HG03159 (cell line): ENCODE results near the gene DRAXIN.

Experiments used
- ATAC-seq: cut with Tn5 transposase; IDR thresholded peaks from one replicate; pipeline ENCODE4 v1.9.1; 2021; ENCODE audit warnings: mild to moderate bottlenecking, moderate library complexity; ENCODE audit not compliant: unreplicated experiment

Gene DRAXIN

DNA sequence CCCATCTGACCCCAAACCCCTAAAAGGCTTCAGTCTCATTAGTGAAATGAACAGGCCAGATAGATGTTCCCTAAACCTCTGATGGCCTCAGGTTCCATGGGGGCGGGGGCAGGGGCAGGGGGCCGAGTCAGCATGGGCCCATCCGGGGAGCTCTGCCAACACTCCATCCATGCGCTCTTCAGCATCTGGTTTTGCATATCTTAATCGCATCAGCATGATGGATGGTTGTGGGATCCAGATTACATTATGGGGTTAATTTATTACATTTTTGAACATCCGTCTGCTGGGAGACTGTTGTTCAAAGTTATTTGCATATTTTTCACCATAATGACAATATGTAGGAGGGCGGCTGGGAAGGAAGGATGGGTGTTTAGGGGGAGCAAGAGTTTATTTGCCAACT, 7.4 kb upstream of the DRAXIN start:
- ATAC-seq = no peak

DNA sequence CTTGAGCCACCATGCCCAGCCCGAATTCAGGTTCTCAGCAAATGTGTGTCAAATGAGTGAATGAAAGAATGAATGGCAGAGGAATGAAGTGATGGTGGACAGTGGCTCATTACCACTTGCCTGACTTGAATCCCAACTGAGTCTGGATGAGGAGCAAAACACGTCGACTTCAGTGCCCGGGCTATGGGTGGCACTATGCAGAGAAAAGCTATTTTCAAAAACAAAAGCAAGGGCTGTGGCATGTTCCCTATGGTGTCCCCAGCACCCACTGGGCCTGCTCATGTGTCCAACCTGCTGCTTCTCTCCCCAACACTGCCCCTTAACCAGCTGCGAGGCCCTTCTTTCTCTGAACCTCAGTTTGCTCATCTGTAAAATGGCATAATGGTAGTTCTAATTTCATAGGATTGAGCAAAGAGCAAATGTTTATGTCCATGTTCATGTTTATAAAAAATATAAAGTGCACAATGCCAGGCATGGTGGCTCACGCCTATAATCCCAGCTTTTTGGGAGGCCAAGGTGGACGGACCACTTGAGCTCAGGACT, 6.2 kb upstream of the DRAXIN start:
- ATAC-seq = no peak

DNA sequence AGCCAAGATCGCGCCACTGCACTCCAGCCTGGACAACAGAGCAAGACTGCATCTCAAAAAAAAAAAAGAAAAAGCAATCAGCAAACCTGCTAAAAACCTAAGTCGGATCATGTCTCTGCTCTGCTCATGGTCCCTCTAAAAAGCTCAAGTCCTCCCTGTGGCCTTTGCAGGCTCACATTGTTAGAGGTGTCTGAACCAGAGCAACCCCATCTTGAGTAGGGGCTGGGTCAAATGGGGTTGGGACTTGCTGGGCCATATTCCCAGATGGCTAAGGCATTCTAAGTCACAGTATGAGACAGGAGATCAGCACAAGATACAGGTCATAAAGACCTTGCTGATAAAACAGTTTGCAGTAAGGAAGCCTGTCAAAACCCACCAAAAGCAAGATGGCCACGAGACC, 3.0 kb upstream of the DRAXIN start:
- no peak for ATAC-seq

DNA sequence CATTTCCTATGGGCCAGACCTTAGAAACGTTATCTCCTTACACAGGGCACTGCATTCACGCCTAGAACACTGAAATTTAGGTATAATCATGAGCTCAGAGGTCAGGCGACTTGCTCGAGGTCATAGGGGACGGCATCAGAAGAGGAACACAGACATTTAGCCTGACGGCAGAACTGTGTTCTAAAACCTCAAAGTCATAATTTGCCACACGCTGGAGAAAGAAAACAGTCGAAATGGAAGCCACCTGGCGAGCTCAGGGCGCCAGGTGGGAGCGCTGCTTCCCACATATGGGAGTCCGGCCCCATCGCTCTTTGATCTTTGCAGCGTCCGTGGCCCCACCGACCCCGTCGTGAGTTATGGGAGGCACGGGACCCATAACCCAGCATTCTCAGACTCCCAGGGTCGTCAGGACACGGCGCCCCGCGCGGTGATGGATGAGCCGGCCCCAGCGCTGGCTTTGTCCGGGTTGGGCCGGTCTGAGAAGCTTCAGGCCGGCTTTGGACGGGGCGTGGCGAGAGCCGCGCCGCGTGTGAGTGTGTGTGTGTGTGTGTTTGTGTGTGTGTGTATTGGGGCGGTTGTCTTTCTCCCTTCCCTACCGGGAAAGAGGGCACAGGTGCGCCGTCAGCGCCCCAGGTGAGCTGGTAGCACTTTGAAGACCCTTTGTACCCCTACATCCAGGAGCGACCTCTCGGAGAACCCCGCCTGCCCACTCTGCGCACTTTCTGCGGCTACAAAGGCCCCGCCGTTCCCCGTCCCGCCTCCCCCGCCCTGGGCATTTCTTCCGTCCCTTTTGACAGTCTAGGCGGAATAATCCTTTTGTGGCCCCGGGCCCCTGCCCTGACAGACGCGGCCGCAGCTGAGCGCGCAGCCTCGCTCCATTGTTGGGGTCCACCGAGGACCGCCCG, 861 bp upstream of the DRAXIN start:
- no peak for ATAC-seq

DNA sequence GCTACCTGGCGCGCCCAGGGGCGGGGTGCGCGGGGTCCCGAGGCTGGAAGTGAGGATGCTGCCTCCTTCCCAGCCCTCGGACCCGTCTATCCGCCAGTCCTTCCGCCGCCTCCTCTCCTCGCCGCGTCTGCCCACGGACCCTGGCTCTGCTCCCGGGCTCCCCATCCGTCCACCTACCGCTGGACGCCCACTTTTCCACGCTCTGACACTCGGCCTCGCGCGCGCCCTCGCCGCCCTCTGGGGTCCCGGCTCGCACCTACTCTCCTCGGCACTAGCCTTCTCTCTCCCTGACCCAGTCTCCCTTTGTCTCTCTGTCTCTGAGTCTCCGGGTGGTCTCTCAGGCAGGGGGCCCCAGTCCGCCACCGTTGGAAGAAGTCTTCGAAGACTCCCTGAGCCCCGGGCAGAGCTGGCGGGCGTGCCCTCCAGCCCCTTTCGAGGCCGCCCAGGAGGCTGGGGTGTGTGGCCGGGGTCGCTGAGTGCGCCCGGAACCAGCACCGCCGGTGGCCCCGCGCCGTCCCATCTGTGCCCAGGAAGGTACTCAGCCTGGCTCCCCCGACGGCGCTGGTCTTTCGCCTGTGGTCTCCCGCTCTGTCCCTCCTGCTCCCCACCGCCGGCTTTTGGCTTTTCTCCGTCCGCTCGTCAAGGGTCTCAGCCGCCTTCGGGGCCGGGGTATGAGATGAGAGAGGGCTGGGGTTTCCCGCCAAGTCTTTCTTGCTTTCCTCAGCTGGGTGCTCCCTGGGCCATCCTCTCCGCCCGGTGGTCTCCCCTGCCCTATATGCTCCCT, 610 bp downstream of the DRAXIN start:
- no peak for ATAC-seq

DNA sequence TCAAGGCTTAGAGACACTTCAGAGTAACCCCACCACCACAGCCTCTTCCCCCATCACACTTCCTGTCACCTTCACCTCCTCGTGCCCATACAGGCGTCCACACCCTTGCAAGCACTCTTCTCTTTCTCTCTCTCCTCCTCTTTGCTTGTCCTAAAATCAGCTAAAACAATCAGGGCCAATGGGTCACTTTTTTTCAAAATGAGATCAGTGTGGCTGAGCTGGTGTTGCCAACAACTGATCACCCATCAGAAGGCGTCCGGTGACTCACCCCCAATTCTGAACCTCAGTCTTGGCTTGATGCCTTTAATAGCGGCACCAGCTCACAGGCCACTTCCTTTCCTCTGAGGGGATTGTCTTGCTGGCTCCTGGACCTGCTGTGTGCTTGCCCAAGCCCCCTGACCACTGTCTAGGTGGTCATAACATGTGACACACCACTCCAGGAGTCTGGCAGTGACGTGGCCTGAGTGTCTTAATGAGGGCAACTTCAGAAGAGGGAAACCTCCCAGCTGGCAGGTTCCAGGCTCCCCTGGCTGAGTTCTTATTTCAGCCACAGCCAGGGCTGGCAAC, 1.6 kb downstream of the DRAXIN start:
- ATAC-seq = no peak

DNA sequence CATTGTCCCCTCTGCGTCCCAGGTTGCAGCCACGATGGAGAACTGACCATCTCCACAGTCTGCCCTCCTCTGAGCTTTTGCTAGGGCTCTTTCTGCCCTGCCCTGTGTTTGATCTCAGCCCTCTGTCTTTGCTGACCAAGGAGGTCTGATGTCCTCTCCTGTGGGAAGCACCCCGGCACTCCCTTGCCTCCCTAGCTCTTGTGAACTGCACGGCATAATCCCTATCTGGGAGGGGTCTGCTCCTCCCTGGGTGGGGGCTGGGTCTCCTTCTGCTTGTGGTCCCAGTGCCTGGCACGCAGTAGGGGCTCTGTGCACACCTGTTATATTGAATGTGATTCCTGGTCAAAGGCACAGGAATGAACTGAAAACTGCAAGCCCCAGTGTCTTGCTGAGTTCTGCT, 2.4 kb downstream of the DRAXIN start:
- ATAC-seq = no peak

DNA sequence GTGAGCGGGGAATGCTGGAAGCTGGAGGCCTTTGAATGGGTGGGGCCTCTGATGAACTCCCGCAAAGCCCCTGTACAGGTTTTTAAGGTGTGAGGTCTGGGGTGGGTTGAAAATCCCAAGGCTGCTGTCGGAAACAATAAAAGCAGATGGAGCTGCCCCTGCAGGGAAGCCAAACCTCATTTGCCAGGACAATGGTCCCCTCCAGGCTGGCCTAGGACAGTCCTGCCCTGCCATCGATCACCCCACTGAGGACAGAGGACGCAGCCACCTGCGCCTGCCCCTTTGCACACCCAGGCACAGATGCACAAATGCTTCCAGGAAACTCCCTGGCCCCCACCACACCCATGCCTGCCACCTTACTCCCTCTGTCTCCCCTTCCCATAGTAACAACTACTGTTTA, 4.4 kb downstream of the DRAXIN start:
- ATAC-seq = no peak

DNA sequence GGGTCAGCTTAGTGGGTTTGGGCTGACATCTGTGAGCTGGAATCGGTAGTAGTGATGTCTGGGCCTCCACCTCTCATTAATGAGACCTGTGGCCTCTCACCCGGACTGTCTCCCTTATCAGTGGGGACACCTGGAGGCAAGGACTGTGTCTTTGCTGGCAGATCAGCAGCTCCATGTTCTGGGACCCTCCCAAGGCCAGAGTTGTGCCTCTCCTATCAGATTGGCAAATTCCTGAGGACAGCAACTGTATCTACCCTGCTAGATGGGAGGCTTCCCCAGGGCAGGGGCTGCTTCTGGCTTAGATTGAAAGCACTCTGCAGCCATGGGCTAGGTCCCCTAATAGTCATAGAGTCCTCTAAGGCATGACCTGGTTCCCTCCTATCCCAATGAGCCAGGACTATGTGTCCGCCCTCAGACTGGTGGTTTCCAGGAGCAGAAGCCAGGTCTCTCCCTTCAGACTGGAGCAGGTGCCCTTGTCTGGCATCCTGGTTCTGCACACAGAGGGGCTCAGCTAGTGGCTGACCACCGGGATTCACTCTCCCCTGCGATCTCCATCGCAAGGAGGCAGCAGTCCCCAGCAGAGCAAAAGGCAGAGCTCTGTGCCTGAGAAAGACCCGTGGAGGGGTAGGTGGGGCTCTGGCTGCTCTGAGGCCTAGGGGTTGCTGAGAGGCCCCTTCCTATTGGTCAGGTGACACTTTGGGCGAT, 5.8 kb downstream of the DRAXIN start:
- no peak for ATAC-seq

DNA sequence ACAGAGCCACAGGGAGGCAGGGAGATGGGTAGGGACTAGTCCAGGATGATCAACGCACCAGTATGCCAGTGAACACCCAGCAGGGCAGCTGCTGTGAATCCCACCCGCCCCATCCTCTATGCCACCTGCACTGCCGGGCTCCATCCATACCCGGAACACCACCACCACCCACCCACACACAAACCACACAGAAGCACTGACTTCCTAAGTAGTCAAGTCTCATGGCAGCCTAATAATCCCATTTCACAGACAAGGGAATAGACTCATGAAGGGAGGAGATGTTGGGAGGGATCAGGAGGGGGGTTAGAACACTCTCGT, 6.3 kb downstream of the DRAXIN start:
- ATAC-seq = no peak

DNA sequence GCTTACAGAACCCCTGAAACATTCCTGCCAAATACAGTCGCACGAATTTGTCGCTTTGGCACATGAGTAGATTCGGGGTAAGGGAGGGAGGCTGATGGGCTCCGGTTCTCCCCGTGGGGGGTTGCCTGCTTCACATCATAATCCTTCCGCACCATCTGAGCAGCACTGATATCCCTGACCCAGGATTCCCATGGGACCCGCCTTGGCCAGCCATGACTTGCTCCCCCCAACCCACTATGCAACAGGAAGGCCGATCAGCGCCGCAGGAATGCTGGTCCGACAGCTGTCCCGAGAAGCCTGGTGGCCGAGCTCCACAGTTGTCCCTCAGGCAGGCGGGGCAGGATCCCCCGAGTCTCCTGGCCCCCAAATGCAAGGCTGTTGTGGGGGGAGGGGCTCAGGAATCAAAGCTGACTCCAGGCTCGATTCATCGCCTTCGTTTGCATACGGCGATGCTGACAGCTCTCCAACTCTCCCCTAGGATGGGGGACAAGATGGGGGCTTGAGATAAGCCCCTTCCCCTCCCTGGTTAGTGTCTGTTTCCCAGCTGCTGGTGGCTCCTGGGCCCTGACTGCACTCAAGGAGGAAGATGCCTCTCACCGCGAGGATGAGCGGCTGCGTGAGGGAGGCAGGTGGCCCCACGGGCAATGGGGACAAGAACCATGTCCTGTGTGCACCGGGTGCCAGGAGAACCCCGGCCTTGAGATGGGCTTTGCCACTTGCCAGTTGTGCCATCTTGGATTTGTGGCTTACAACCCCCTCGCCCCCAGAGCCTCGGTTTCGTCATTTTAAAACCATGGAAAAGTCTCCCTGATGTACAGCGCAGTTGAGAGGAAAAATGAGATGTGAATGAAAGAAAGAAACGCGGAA, 9.3 kb downstream of the DRAXIN start:
- no peak for ATAC-seq

DNA sequence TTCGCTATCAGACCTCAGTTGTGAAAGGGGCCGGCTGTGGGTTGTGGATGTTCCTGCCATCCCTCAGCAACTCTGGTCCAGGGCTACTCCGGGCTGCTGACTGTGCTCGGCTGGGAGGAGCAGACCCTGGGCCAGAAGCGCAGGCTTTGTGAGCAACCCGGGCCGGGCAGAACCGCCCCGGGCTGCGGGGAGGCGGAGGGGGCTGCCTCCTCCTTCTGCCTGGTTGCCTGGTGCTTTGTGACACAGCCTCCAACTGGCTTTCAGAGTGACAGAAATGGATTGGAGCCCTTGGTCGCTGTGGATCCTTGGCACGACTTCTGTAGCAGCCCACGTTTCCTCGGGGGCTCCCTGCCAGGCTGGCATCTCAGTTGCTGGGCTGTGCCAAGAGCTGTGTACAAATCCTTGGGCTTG, 10.0 kb downstream of the DRAXIN start:
- no peak for ATAC-seq

DNA sequence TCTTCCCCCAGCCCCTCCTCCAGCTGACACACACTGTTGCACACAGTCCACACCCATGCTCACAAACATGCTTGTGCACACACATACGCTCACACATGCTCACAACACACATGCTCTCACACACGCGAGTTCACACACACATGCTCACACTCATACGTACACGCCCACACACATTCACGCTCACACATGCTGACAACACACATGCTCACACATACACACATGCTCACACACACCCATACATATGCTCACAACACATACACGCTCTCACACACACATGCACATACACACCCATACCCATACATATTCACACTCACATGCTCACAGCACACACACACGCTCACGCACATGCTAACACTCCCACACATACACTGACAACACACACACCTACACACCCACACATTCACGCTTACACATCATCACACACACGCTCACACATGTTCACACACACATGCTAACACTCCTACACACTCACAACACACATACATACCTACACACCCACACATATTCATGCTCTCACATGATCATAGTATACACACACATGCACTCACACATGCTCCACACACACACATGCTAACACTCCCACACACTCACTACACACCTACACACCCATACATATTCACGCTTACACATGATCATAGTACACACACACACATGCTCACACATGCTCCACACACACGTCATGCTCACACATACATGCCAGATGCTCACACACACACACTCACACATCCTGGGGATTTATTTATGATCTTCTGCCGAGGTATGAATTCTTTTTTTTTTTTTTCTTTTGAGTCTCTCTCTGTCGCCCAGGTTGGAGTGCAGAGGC, 10.7 kb downstream of the DRAXIN start:
- ATAC-seq = no peak

DNA sequence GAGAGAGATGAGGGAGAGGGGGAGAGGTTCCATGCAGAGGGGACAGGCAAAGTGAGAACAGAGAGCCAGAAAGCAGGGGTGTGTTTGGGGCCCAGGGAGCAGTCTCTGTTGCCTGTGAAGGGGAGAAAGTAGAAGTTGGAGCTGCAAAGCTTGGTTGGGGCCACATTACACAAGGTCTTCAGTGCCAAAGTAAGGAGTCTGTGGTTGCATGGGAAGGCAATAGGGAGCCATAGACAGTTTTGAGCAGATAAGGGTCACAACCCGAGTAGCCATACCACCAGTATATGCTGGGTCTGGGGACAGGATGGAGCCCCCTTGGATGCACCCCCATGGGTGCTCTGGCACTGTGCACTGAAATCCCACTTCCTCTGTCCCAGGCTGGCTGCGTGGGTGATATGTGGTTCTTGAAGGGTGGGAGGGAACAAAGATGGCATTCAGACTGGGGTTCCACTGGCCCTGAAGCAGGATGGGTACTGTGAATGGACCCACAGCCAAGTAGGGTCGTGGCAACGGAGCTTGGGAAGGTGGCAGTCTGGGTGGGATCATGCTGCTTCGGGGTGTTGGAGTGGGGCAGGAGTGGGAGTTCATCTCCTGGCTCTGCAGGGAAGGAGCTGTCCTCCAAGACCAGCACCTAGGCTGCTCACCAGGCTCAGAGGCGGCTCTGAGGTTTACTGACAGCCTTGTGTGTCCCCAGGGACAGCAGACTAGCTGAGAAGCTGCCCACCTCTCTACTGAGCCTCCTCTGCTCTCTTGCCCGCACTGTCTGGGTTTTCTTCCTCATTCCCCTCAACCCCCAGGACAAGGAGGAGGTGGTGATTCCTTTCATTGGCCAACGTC, 12.1 kb downstream of the DRAXIN start:
- no peak for ATAC-seq

DNA sequence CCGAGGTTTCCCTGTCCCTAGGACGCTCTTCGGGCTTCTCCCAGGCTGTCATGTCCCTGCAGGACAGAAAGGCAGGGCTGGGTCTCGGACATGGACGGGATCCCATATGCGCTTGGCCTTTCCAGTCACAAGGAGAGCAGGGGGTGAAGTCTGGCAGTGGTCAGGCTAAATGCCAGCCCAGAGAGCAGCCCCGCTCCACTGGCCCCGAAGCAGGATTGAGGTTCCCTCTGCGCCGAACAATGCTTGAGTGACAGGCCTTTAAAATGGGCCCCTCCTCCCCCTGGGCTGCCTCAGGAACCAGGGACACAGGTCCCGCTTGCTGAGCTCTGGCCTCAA, 12.7 kb downstream of the DRAXIN start:
- no peak for ATAC-seq

DNA sequence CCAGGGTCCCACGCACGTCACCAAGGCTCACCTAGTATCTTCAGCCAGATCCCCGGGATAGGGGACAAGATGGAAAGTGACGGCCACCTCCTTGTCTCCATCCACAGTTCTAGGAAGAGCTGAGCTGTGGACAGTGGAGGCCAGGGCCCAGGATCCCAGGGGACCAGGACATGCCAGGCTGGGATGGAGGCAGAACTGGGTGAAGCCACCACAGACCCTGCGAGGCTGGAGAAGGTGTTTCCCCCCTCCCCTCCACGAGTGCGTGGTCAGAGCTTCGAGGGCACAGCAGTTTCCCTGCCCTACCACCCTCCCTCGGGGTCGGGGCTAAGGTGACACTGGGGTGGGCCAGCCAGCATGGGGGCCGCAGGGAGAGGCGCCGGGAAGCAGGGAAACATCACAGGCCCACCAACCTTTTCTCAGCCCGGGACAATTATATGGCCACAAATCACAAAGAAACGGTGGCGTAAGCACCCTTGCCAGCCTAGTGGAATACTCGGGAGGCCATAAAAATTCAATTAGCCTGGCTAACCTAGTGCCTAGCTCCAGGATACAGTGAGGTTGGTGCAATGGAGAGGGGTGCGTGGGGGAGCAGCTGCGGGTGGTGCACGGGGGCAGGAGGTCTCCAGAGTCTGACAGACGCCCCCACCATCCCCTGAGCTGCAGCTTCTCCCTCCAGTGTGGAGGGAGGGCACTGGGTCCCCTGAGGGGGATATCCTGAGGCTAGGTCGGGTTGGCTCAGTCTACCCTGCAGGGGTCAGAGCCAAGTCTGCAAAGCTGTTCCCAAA, 13.4 kb downstream of the DRAXIN start:
- no peak for ATAC-seq

DNA sequence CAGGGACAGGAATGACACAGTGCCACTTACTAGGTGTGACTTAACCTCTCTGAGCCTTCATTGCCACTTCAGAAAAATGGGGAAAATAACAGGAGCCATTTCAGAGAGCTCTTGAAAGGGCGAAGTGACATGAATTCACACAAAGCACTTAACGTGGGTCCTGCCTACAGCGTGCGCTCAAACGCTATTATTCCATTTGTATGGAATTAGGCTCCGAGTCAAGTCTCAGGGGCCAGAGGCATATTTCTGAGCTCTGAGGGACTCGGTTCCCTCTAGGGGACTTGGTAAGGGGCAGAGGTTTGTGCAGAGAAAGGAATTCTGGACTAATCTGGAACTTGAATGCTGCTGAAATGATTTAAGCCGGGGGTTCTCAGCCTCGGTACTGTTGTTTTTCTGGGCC, 14.1 kb downstream of the DRAXIN start:
- ATAC-seq = no peak

DNA sequence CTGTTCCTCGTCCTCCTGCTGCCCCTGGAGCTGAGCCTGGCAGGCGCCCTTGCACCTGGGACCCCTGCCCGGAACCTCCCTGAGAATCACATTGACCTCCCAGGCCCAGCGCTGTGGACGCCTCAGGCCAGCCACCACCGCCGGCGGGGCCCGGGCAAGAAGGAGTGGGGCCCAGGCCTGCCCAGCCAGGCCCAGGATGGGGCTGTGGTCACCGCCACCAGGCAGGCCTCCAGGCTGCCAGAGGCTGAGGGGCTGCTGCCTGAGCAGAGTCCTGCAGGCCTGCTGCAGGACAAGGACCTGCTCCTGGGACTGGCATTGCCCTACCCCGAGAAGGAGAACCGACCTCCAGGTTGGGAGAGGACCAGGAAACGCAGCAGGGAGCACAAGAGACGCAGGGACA, 14.8 kb downstream of the DRAXIN start:
- no peak for ATAC-seq
